A673 (cell line): Measurements from ENCODE around the gene LRRC55. TPM values are rescaled to one million over a fixed set of nuclear protein-coding genes. Genes with fewer than 3 reads are reported as not detected.

Experiments
- BruUV-seq: library from RNA; stranded (reverse); fragments of 400-500 nt; replicated peaks from 2 replicates; lab custom pipeline; 2021; lab: Mats Ljungman, UMichigan
- CTCF ChIA-PET: fragments of 300-600 bp; sonication (Branson Sonifier 250); formaldehyde crosslinking; loops from one replicate; lab custom pipeline; 2022; ENCODE audit warnings: antibody characterized with exemption; lab: Charles Lee
- POLR2A ChIA-PET: fragments of 300-600 bp; sonication (Branson Sonifier 250); formaldehyde crosslinking; loops from one replicate; lab custom pipeline; 2022; ENCODE audit warnings: antibody characterized with exemption; ENCODE audit not compliant: low non-redundant PET; lab: Charles Lee
- DNase-seq: peaks from one replicate; pipeline ENCODE4 v3.0.0-alpha.2; 2015; ENCODE audit warnings: low spot score
- H3K27ac ChIP-seq: fragments of 200-600 bp; sonication (generic); 2 replicates; pipeline ENCODE4 v1.5.1; 2016; ENCODE audit warnings: mixed run types, low read depth, mild to moderate bottlenecking, mixed read lengths, antibody characterized with exemption, low read length; ENCODE audit not compliant: poor library complexity, severe bottlenecking
- H3K27me3 ChIP-seq: fragments of 200-600 bp; sonication (generic); replicated peaks from 2 replicates; pipeline ENCODE4 v1.6.1; 2017; ENCODE audit warnings: mixed run types, low read depth, mild to moderate bottlenecking, mixed read lengths, antibody characterized with exemption, low read length; ENCODE audit not compliant: insufficient read depth, poor library complexity
- H3K36me3 ChIP-seq: fragments of 200-600 bp; sonication (generic); 2 replicates; pipeline ENCODE4 v1.6.1; 2016; ENCODE audit warnings: mixed run types, mild to moderate bottlenecking, mixed read lengths, antibody characterized with exemption, low read length; ENCODE audit not compliant: insufficient read depth, poor library complexity, severe bottlenecking
- H3K4me1 ChIP-seq: fragments of 200-600 bp; sonication (generic); 2 replicates; pipeline ENCODE4 v1.6.1; 2017; ENCODE audit warnings: mixed run types, mild to moderate bottlenecking, mixed read lengths, antibody characterized with exemption, low read length; ENCODE audit not compliant: insufficient read depth, poor library complexity, severe bottlenecking
- H3K4me3 ChIP-seq: fragments of 200-600 bp; sonication (generic); 2 replicates; pipeline ENCODE4 v1.5.1; 2016; ENCODE audit warnings: low read depth, mixed run types, mild to moderate bottlenecking, mixed read lengths, low read length; ENCODE audit not compliant: poor library complexity, severe bottlenecking
- H3K9me3 ChIP-seq: fragments of 200-600 bp; sonication (generic); 2 replicates; pipeline ENCODE4 v1.6.1; 2016; ENCODE audit warnings: mixed run types, low read depth, mild to moderate bottlenecking, mixed read lengths, antibody characterized with exemption, low read length; ENCODE audit not compliant: poor library complexity, severe bottlenecking
- CTCF ChIP-seq: fragments of 300-800, 200-600 bp; sonication (generic); conservative IDR thresholded peaks from 2 replicates; pipeline ENCODE4 v1.5.1; 2017; ENCODE audit warnings: low read depth, mild to moderate bottlenecking, antibody characterized with exemption, low read length, moderate library complexity, mixed read lengths
- EZH2 ChIP-seq: fragments of 200-600 bp; sonication (generic); IDR thresholded peaks from 2 replicates; pipeline ENCODE4 v1.6.1; 2017; ENCODE audit warnings: borderline replicate concordance, low read depth, mild to moderate bottlenecking, mixed read lengths, antibody characterized with exemption, low read length; ENCODE audit not compliant: poor library complexity, severe bottlenecking
- intact Hi-C: fragments of 100-400 bp; cut with micrococcal nuclease; formaldehyde crosslinking; loops from one replicate; pipeline ENCODE4 v1.10.0; 2022; ENCODE audit not compliant: unreplicated experiment
- total RNA-seq: library from RNA; stranded (reverse); gene quantifications from 2 replicates; pipeline ENCODE4 v1.2.3, GENCODE V29; 2021

LRRC55 gene
- total RNA-seq, 1 experiment from 2014 or later = 3.0 TPM

DNA sequence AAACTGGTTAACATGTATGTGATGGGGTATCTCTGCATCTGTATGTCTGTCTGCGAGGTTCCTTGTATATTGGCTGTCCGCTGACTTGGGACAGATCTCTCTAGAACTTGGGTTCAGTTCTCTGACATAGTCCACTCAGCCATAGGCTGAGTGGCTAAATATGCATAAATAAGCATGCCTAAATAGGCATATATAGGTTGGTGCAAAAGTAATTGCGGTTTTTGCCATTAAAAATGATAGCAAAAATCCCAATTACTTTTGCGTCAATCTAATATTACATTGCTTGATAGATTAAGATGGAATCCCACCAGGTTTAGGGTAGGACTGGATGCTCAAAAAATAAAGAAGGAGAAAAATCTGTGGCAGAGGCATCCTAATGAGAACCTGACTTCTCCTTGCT lies 8.8 kb downstream of the LRRC55 start:
- no peak for DNase-seq
- CTCF ChIA-PET = no interaction called here
- no peaks in the 10 kb centered on the region for H3K27me3 ChIP-seq
- POLR2A ChIA-PET = no interaction called here
- no peaks in the 10 kb centered on the region for H3K36me3 ChIP-seq
- H3K27ac ChIP-seq = no peak overlapping the region
- no peak overlapping the region for H3K4me3 ChIP-seq
- no peaks in the 10 kb centered on the region for H3K9me3 ChIP-seq
- intact Hi-C loops = no loop called here
- TF ChIP-seq EZH2 (no peak), CTCF (no peak)
- no TSS peak for BruUV-seq
- H3K4me1 ChIP-seq = no peaks in the 10 kb centered on the region

- Histone ChIP-seq H3K4me3 (no peak overlapping the region), H3K27me3 (no peaks in the 10 kb centered on the region), H3K9me3 (no peaks in the 10 kb centered on the region), H3K27ac (no peak overlapping the region), H3K36me3 (no peaks in the 10 kb centered on the region), H3K4me1 (no peaks in the 10 kb centered on the region)
- TF ChIP-seq EZH2 (no peak), CTCF (no peak)
- ChIA-PET POLR2A (no interaction called here), CTCF (no interaction called here)
- no TSS peak for BruUV-seq
- no peak for DNase-seq
- intact Hi-C loops = no loop called here
Observed at GRCh38 chr11:57191311-57192219, 9.8 kb downstream of the LRRC55 start.

- intact Hi-C loops = no loop called here
- no TSS peak for BruUV-seq
- no peaks in the 10 kb centered on the region for H3K36me3 ChIP-seq
- no peaks in the 10 kb centered on the region for H3K4me1 ChIP-seq
- H3K9me3 ChIP-seq = no peaks in the 10 kb centered on the region
- DNase-seq = no peak
- H3K27me3 ChIP-seq = no peaks in the 10 kb centered on the region
- no peak for TF ChIP-seq CTCF
- TF ChIP-seq EZH2 = no peak
- ChIA-PET POLR2A (no interaction called here), CTCF (no interaction called here)
- no peak overlapping the region for H3K27ac ChIP-seq
- no peak overlapping the region for H3K4me3 ChIP-seq
Observed at GRCh38 chr11:57192316-57192715, 10.6 kb downstream of the LRRC55 start.
